IMR-90 (cell line): ENCODE measurements around the gene CAB39.

Experiments
- MAFK ChIP-seq: IDR thresholded peaks from 2 replicates; pipeline ENCODE4 v1.6.1; 2012; ENCODE audit warnings: low read depth, low read length, improper control_type of control experiment
- MXI1 ChIP-seq: IDR thresholded peaks from 2 replicates; pipeline ENCODE4 v1.6.1; 2012; ENCODE audit warnings: low read depth, mild to moderate bottlenecking, low read length, moderate library complexity, borderline replicate concordance
- POLR2A ChIP-seq: IDR thresholded peaks from 2 replicates; pipeline ENCODE4 v1.6.1; 2012; ENCODE audit warnings: mild to moderate bottlenecking, low read depth, low read length
- RAD21 ChIP-seq: IDR thresholded peaks from 2 replicates; pipeline ENCODE4 v1.6.1; 2012; ENCODE audit warnings: low read length, improper control_type of control experiment
- TF ChIP-seq, protein P1 (sequence below): conservative IDR thresholded peaks from 2 replicates; pipeline ENCODE4 v1.5.1; 2012; ENCODE audit warnings: mild to moderate bottlenecking, low read depth, low read length, improper control_type of control experiment
- TF ChIP-seq, protein P2 (sequence below): fragments of 150-350 bp; IDR thresholded peaks from 2 replicates; pipeline ENCODE4 v1.6.1; 2017; ENCODE audit warnings: mild to moderate bottlenecking, antibody characterized with exemption, low read length, low read depth
- TF ChIP-seq, protein P3 (sequence below): fragments of 150-350 bp; IDR thresholded peaks from 2 replicates; pipeline ENCODE4 v1.6.1; 2016; ENCODE audit warnings: low read depth, mild to moderate bottlenecking, low read length, moderate library complexity, borderline replicate concordance

DNA sequence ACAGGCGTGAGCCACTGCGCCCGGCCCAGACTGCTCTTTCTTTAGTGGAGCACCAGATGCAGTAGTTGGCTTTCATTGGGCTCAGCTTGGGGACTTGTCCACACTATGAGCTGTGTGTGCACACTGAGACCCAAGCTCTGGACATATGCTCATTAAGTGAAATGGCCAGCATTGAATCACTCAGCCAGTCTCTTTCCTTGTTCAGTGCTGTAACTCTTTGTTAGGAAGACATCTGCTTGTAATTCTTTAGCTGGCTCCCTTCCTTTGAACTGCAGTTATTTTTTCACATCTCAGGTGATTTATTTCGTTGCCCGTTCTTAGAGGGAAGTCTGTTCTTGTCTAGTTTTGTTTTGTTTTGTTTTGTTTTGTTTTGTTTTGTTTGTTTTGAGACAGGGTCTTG, 70.5 kb downstream of the CAB39 start:
- TF ChIP-seq RAD21 (no peak), POLR2A (no peak), MAFK (no peak), MXI1 (no peak)
- TF ChIP-seq, protein P1, sequence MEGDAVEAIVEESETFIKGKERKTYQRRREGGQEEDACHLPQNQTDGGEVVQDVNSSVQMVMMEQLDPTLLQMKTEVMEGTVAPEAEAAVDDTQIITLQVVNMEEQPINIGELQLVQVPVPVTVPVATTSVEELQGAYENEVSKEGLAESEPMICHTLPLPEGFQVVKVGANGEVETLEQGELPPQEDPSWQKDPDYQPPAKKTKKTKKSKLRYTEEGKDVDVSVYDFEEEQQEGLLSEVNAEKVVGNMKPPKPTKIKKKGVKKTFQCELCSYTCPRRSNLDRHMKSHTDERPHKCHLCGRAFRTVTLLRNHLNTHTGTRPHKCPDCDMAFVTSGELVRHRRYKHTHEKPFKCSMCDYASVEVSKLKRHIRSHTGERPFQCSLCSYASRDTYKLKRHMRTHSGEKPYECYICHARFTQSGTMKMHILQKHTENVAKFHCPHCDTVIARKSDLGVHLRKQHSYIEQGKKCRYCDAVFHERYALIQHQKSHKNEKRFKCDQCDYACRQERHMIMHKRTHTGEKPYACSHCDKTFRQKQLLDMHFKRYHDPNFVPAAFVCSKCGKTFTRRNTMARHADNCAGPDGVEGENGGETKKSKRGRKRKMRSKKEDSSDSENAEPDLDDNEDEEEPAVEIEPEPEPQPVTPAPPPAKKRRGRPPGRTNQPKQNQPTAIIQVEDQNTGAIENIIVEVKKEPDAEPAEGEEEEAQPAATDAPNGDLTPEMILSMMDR: no peak
- TF ChIP-seq, protein P2, sequence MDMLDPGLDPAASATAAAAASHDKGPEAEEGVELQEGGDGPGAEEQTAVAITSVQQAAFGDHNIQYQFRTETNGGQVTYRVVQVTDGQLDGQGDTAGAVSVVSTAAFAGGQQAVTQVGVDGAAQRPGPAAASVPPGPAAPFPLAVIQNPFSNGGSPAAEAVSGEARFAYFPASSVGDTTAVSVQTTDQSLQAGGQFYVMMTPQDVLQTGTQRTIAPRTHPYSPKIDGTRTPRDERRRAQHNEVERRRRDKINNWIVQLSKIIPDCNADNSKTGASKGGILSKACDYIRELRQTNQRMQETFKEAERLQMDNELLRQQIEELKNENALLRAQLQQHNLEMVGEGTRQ: no peak
- TF ChIP-seq, protein P3, sequence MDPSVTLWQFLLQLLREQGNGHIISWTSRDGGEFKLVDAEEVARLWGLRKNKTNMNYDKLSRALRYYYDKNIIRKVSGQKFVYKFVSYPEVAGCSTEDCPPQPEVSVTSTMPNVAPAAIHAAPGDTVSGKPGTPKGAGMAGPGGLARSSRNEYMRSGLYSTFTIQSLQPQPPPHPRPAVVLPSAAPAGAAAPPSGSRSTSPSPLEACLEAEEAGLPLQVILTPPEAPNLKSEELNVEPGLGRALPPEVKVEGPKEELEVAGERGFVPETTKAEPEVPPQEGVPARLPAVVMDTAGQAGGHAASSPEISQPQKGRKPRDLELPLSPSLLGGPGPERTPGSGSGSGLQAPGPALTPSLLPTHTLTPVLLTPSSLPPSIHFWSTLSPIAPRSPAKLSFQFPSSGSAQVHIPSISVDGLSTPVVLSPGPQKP: no peak
